GM18520 (cell line): ENCODE results near the gene SLC29A4.
"Not testable (repeated sequence)": the region's sequence is repeated elsewhere in the genome, so short reads cannot be mapped to it uniquely, and the experiment has no call there.

Experiments
- ATAC-seq: cut with Tn5 transposase; IDR thresholded peaks from one replicate; pipeline ENCODE4 v1.9.1; 2021; ENCODE audit not compliant: unreplicated experiment

Gene SLC29A4

GRCh38 chr7:5273831-5274405 is 8.8 kb upstream of the SLC29A4 start:
- ATAC-seq: not testable (repeated sequence)

- ATAC-seq: no peak
These were observed 8.3 kb upstream of the SLC29A4 start for GRCh38 chr7:5274441-5274840.

- not testable (repeated sequence) for ATAC-seq
These were observed 7.7 kb upstream of the SLC29A4 start for GRCh38 chr7:5274985-5275431.

GRCh38 chr7:5275510-5275909 is 7.2 kb upstream of the SLC29A4 start:
- not testable (repeated sequence) for ATAC-seq

GRCh38 chr7:5276123-5276522 is 6.6 kb upstream of the SLC29A4 start:
- not testable (repeated sequence) for ATAC-seq

- ATAC-seq: no peak
These were observed 6.1 kb upstream of the SLC29A4 start for GRCh38 chr7:5276611-5277010.

GRCh38 chr7:5278766-5279165 is 4.0 kb upstream of the SLC29A4 start:
- ATAC-seq: no peak

- ATAC-seq: no peak
These were observed 3.0 kb upstream of the SLC29A4 start for GRCh38 chr7:5279734-5280133.

GRCh38 chr7:5281598-5282500 is 894 bp upstream of the SLC29A4 start:
- ATAC-seq: not testable (repeated sequence)

- no peak for ATAC-seq
These were observed 919 bp downstream of the SLC29A4 start for GRCh38 chr7:5283421-5284303.

GRCh38 chr7:5284304-5285281 is 1.9 kb downstream of the SLC29A4 start:
- no peak for ATAC-seq

GRCh38 chr7:5286933-5287332 is 4.2 kb downstream of the SLC29A4 start:
- no peak for ATAC-seq

GRCh38 chr7:5287373-5287772 is 4.6 kb downstream of the SLC29A4 start:
- not testable (repeated sequence) for ATAC-seq

- no peak for ATAC-seq
These were observed 5.1 kb downstream of the SLC29A4 start for GRCh38 chr7:5287802-5288201.

GRCh38 chr7:5288560-5288959 is 5.8 kb downstream of the SLC29A4 start:
- ATAC-seq: not testable (repeated sequence)

- ATAC-seq: no peak
These were observed 6.6 kb downstream of the SLC29A4 start for GRCh38 chr7:5289355-5289754.

- ATAC-seq: no peak
These were observed 8.6 kb downstream of the SLC29A4 start for GRCh38 chr7:5291301-5291700.

GRCh38 chr7:5291711-5292335 is 9.1 kb downstream of the SLC29A4 start:
- ATAC-seq: not testable (repeated sequence)

- ATAC-seq: no peak
These were observed 11.6 kb downstream of the SLC29A4 start for GRCh38 chr7:5294169-5294987.
